ENCODE measurements around the gene KLRC4. TPM values are rescaled to one million over a fixed set of nuclear protein-coding genes. Genes with fewer than 3 reads are reported as not detected.
"Not testable (repeated sequence)": the region's sequence is repeated elsewhere in the genome, so short reads cannot be mapped to it uniquely, and the experiment has no call there.

KLRC4 gene
- total RNA-seq, 1 experiment from 2014 or later: not detected

GRCh38 chr12:10368206-10369171 lies 41.1 kb downstream of the KLRC4 start:
- H3K4me3 Mint-ChIP-seq: peak overlapping the region; percentile 2
- ATAC-seq (no peak), DNase-seq (ENCODE audit: low spot score) (no peak)
- H3K9me3 Mint-ChIP-seq: peaks cover 6% of the 10 kb centered on the region
- TF ChIP-seq ERG (CRISPR knock-in tag; IDR thresholded peaks at IDR 0.05): no peak
- peak overlapping the region; percentile 64 for H3K27ac Mint-ChIP-seq
- ChIA-PET CTCF (no interaction called here), POLR2A (no interaction called here)
- no peaks in the 10 kb centered on the region for H3K27me3 Mint-ChIP-seq (ENCODE audit: low read depth)
- H3K36me3 Mint-ChIP-seq: peaks cover 5% of the 10 kb centered on the region
- peaks cover 49% of the 10 kb centered on the region for H3K4me1 Mint-ChIP-seq

GRCh38 chr12:10367714-10368113 lies 41.8 kb downstream of the KLRC4 start:
- Mint-ChIP-seq H3K4me1 (peaks cover 45% of the 10 kb centered on the region), H3K27ac (peak overlapping the region; percentile 64; the same call in 1 of the 2 replicates)
- POLR2A ChIA-PET; H3K4me3 Mint-ChIP-seq; ATAC-seq; DNase-seq (ENCODE audit: low spot score); H3K36me3 Mint-ChIP-seq; H3K27me3 Mint-ChIP-seq (ENCODE audit: low read depth); H3K9me3 Mint-ChIP-seq: not testable (repeated sequence)
- CTCF ChIA-PET: interaction anchor here (0.5 to 1.5 kb wide), 2 partner anchors 195 to 210 kb away, joined by 3 to 5 read pairs; no protein-coding TSS in a partner anchor

GRCh38 chr12:10366875-10367274 lies 42.7 kb downstream of the KLRC4 start:
- Mint-ChIP-seq H3K36me3 (peaks cover 5% of the 10 kb centered on the region), H3K4me1 (peaks cover 37% of the 10 kb centered on the region), H3K4me3 (no peak overlapping the region), H3K27me3 (ENCODE audit: low read depth) (no peaks in the 10 kb centered on the region), H3K27ac (no peak overlapping the region), H3K9me3 (peaks cover 6% of the 10 kb centered on the region)
- no peak for ATAC-seq
- CTCF ChIA-PET: interaction anchor here (0.5 to 1.9 kb wide), 8 partner anchors 31 to 211 kb away, joined by 3 to 12 read pairs (median 4); no protein-coding TSS in a partner anchor
- POLR2A ChIA-PET: no interaction called here
- TF ChIP-seq NR2C2 (CRISPR knock-in tag; IDR thresholded peaks at IDR 0.05) (no peak), ZNF121 (CRISPR knock-in tag; IDR thresholded peaks at IDR 0.05) (no peak), OVOL2 (CRISPR knock-in tag; IDR thresholded peaks at IDR 0.05; ENCODE audit: borderline replicate concordance) (no peak), IRF1 (CRISPR knock-in tag; IDR thresholded peaks at IDR 0.05) (no peak), TCF7 (CRISPR knock-in tag; IDR thresholded peaks at IDR 0.05; ENCODE audit: low read depth) (no peak)
- DNase-seq (ENCODE audit: low spot score): no peak

GRCh38 chr12:10365696-10366405 lies 43.7 kb downstream of the KLRC4 start:
- CTCF ChIA-PET: interaction anchor here (0.9 to 1.9 kb wide), 7 partner anchors 32 to 196 kb away, joined by 3 to 12 read pairs (median 5); no protein-coding TSS in a partner anchor
- no peak for ATAC-seq
- H3K9me3 Mint-ChIP-seq: peaks cover 9% of the 10 kb centered on the region
- DNase-seq (ENCODE audit: low spot score): no peak
- H3K4me3 Mint-ChIP-seq: no peak overlapping the region
- TF ChIP-seq USF1 (CRISPR knock-in tag; IDR thresholded peaks at IDR 0.05) (no peak), FOXP1 (CRISPR knock-in tag; IDR thresholded peaks at IDR 0.05; ENCODE audit: borderline replicate concordance) (no peak), NR1H2 (CRISPR knock-in tag; IDR thresholded peaks at IDR 0.05) (no peak), AFF4 (CRISPR knock-in tag; IDR thresholded peaks at IDR 0.05; ENCODE audit: borderline replicate concordance) (no peak), CTCF (IDR thresholded peaks at IDR 0.05) (no peak), CDX4 (CRISPR knock-in tag; IDR thresholded peaks at IDR 0.05; ENCODE audit: borderline replicate concordance) (no peak), E2F1 (CRISPR knock-in tag; IDR thresholded peaks at IDR 0.05) (no peak)
- H3K27ac Mint-ChIP-seq: no peak overlapping the region
- peaks cover 5% of the 10 kb centered on the region for H3K36me3 Mint-ChIP-seq
- POLR2A ChIA-PET: no interaction called here
- H3K27me3 Mint-ChIP-seq (ENCODE audit: low read depth): no peaks in the 10 kb centered on the region
- peaks cover 35% of the 10 kb centered on the region for H3K4me1 Mint-ChIP-seq

All from WTC11 (cell line).